Measurements from ENCODE around the gene CAMTA1. TPM values are rescaled to one million over a fixed set of nuclear protein-coding genes. Genes with fewer than 3 reads are reported as not detected.

Gene CAMTA1
- polyA plus RNA-seq, 1 of the 3 experiments (the other 2 are of a cell fraction) = 63.1 TPM

- no peaks in the 10 kb centered on the region for H3K36me3 ChIP-seq (replicated peaks in 1 of 2; ENCODE audit: control insufficient read depth in 1 of 2, insufficient read depth in 2 of 2, low read length in 1 of 2)
- no peak overlapping the region for H3K9ac ChIP-seq
- 57% methylated on average over 5 of the region's 5 CpGs for WGBS (ENCODE audit: low lambda C conversion rate)
- no peaks in the 10 kb centered on the region for H3K9me3 ChIP-seq
- peaks cover 7% of the 10 kb centered on the region for H3F3A ChIP-seq (replicated peaks; ENCODE audit: insufficient read depth)
- DNase-seq = no peak
- H3K9me2 ChIP-seq = no peaks in the 10 kb centered on the region
- no peak overlapping the region for H3K27ac ChIP-seq (ENCODE audit: low read depth in 2 of 2, low read length in 1 of 2)
- H4K20me1 ChIP-seq (ENCODE audit: insufficient read depth) = no peaks in the 10 kb centered on the region
- H3K27me3 ChIP-seq (ENCODE audit: insufficient read depth) = peaks cover 6% of the 10 kb centered on the region; the same call in 1 of the 2 replicates
- no peak overlapping the region for H3K4me3 ChIP-seq (ENCODE audit: low read depth in 2 of 2, low read length in 1 of 2)
- H3K79me2 ChIP-seq (ENCODE audit: insufficient read depth) = no peaks in the 10 kb centered on the region
- TF ChIP-seq GATA2 (CRISPR knock-in tag; IDR thresholded peaks at IDR 0.05) = no peak
- no peak for TF ChIP-seq SMC3 (IDR thresholded peaks at IDR 0.05; ENCODE audit: low read depth, low read length)
- no peak for TF ChIP-seq EP300 (IDR thresholded peaks at IDR 0.05; ENCODE audit: borderline replicate concordance in 1 of 2, low read depth in 1 of 2, low read length in 1 of 2)
- no peak for TF ChIP-seq PBX3 (IDR thresholded peaks at IDR 0.05)
- TF ChIP-seq RXRA (IDR thresholded peaks at IDR 0.05; ENCODE audit: borderline replicate concordance, low read depth) = no peak
- no peak for TF ChIP-seq RCOR1 (IDR thresholded peaks at IDR 0.05; ENCODE audit: low read length)
- TF ChIP-seq JUND (IDR thresholded peaks at IDR 0.05) = no peak
- no peak for TF ChIP-seq CTCF (IDR thresholded peaks at IDR 0.05)
- no peak for TF ChIP-seq NRF1 (IDR thresholded peaks at IDR 0.05; ENCODE audit: low read depth, low read length)
- no peak for TF ChIP-seq CHD2 (IDR thresholded peaks at IDR 0.05; ENCODE audit: low read length, partially characterized antibody)
- no peak for TF ChIP-seq NFIC (IDR thresholded peaks at IDR 0.05; ENCODE audit: borderline replicate concordance)
- TF ChIP-seq REST (IDR thresholded peaks at IDR 0.05; ENCODE audit: low read depth, low read length) = no peak
- no peak for TF ChIP-seq MXI1 (IDR thresholded peaks at IDR 0.05; ENCODE audit: low read depth, low read length)
- no peak for TF ChIP-seq ZBTB33 (IDR thresholded peaks at IDR 0.05; ENCODE audit: borderline replicate concordance, low read depth)
- TF ChIP-seq USF2 (IDR thresholded peaks at IDR 0.05; ENCODE audit: borderline replicate concordance, low read depth, low read length) = no peak
- ChIA-PET CTCF (interaction anchor here (0.7 to 4.8 kb wide), 5 partner anchors 22 to 385 kb away, joined by 3 to 58 read pairs (median 3); no protein-coding TSS in a partner anchor), POLR2A (interaction anchor here (0.9 to 4.8 kb wide), 4 partner anchors 15 to 33 kb away, joined by 3 to 60 read pairs (median 18); no protein-coding TSS in a partner anchor)
- H3K4me1 ChIP-seq (ENCODE audit: control insufficient read depth in 1 of 2, insufficient read depth in 2 of 2, low read depth in 1 of 2, low read length in 1 of 2) = peaks cover 0 to 8% of the 10 kb centered on the region in 2 experiments; a peak in 1 of 4 replicates
- no peak overlapping the region for H2AFZ ChIP-seq (ENCODE audit: low read depth)
- no peak overlapping the region for H3K4me2 ChIP-seq
These were observed 917.1 kb downstream of the CAMTA1 start for GRCh38 chr1:7702365-7702764.
